GM18909 (cell line): ENCODE data around the gene OLA1.

Source experiments
- ATAC-seq: cut with Tn5 transposase; IDR thresholded peaks from one replicate; pipeline ENCODE4 v1.9.1; 2021; ENCODE audit warnings: mild to moderate bottlenecking; ENCODE audit not compliant: unreplicated experiment, poor library complexity

OLA1 gene

DNA sequence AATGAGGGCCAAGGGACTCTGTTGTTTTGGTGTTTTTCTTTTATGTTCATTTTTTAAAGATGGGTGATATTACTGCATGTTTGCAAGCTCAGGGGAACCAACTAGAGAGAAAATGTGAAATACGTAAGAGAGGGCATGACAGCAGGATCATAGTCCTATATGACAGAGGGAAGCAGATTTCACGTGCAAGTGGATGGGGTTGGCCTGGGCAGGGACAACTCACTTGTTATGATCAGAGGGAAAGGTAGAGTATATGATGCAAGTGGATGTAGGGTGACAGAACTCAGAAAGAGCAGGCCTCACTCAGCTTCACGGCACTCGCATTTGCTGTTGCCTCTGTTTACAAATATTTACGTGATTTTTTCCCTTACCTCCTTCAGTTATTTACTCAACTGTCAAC lies 67.0 kb downstream of the OLA1 start:
- no peak for ATAC-seq

DNA sequence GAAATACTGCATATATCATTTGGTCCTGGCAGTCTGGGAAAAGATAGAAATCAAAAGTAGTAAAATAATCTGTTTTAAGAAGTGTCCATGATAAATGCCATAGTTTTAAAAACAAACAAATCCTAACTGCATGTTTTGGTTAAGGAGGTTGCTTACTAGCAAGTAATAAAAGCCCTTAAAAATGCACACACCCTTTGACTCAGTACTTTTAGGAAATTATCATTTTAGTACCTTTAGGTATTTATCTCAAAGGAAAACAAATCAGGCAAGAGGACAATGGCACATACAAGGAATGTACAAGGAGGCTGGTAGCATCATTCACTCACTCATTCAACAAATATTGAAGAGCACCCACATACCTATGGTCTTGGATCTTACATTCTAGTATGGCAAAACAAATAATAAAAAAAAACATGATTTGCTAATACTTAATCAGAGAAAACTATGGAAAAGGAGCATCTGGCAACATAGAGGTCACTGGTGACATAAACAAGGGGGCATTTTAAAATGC lies 67.6 kb downstream of the OLA1 start:
- no peak for ATAC-seq

DNA sequence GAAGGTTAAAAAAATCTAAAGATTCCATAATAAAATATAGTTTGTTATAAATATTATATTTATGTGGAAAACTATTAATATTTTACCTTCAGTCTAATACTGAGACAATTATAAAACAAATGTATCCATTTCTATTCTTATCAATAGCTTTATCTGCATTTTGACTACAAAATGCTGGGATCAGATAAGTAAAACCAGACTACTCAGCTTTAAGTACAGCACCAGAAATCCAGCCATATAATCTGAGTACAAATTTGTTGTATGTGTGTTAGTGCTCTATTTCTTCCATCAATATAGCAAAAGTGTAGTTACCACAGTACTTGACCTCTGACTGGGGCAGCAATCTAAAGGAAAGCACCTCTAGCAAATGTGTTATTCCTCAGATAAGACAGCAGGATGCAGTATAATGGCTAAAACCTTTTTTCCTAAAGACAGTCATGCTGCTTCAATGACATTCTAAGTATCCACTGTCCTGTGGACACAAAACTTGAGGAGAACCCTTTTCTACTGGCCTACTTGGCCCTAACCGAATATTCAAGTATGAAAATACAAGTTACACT lies 68.1 kb downstream of the OLA1 start:
- ATAC-seq: no peak

DNA sequence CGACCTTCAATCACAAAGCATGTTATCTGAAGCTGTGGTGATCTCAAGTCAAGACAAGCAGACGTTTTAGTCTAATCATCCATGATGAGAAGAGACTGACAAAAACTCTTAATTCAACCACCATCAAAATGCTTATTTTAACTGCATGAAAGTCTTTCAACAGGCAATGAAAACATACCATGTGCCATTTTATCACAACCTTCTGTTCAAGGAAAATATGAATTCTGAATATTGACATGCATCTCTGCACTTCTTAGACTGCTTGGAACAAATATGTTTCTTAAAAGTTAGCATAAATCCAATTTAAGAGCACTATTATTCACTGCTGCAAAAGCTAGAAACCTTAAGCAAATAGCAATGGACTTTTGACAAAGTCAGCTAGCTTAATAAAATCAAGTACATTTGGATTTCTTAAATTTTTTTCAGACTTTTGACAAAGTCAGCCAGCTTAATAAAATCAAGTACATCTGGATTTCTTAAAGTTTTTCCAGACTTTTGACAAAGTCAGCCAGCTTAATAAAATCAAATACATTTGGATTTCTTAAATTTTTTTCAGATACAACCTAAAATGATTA lies 70.9 kb downstream of the OLA1 start:
- ATAC-seq: no peak

DNA sequence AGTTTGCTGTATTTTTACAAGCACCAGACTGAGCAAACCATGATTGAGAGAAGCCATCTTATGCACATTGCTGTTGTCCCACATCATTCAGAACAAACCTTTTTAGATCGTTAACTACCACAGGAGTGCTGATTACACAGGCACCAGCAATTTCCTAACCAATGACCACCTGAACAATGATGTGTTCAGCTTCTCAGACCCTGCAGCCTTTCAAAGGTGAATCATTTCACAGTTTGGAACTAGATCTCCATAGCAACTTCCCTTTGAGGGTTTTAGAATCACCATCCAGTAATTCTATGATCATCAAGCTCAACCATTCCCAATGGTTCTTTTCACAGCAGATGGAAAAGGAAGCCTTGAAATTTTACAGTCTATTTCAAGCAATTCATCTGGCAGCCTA lies 71.4 kb downstream of the OLA1 start:
- no peak for ATAC-seq

DNA sequence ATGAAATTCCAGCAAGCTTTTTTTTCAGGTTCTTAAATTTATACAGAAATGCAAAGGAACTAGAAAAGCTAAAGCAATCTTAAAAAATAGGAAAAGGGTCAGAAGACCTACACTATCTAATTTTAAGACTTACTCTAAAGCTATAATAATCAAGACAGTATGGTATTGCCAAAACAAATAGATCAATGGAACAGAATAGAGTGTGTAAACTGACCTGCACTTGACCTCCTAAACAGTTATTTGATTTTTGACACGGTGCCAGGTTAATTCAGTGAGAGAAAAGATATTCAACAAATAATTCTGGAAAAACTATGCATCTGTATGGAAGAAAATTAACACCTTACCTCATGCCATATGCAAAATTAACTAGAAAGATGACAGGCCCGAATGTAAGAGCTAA lies 73.6 kb downstream of the OLA1 start:
- no peak for ATAC-seq

DNA sequence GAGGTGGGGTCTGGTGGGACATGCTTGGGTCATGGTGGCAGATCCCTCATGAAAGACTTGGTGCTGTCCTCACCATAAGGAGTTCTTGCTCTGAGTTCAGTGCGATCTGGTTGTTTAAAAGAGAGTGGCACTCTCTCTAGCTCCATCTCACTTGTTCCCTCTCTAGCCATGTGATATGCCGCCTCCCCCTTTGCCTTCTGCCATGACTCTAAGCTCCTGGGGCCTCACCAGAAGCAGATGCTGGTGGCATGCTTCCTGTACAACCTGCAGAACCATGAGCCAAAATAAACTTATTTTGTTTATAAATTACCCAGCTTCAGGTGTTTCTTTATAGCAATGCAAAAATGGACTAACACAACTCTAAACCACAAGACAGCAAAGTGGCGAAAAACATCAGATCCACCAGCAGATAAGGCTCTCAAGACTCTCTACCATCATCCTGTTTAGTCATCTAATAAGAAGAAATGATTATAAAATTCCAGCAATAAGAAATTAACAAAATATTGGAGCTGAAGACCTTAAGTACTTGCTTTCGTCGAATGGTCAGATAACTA lies 75.5 kb downstream of the OLA1 start:
- ATAC-seq: no peak

DNA sequence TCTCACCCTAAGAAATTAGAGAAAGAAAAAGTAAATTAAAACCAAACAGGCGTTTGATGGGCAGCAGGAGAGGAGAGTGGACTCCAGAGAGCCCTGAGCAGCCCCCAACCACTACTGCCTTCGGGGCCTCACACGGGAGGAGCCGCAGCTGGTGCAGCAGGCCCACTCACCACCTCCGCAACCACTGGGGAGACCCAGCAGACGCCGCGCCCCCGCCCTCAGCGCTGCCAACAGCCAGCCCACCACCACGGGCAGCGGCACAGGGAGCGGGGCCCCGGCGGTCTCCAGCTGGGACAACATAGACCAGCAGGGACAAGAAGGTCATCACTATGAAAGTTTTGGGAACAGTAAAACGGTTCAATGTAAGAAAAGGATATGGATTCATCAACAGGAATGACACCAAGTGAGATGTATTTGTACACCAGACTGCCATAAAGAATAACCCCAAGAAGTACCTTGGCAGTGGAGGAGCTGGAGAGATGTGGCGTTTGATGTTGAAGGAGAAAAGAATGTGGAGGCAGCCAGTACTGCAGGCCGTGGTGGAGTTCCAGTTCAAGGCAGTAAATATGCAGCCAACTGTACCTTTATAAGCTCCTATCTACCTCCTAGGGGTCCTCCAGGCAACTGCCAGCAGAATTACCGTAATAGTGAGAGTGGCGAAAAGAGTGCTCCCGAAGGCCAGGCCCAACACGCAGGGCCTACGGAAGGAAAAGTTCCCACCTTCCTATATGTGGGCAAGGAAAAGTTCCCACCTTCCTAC lies 76.5 kb downstream of the OLA1 start:
- no peak for ATAC-seq

DNA sequence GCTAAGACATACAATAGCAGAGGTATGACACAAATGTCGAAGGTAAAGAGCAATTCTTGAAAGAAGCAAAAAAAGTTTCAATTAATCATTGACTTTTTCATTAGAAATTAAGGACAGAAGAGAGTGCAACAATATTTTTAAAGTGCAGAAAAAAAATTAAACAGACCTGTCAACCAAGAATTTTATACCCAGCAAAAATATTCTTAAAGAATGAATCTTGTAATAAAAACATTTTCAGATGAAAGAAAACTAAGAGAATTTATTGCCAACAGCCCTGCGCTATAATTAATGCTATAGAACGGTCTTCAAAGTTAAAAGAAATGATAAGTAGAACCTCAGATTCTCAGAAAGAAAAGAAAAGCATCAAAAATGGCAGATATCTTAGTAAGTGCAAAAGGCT lies 79.0 kb downstream of the OLA1 start:
- no peak for ATAC-seq

DNA sequence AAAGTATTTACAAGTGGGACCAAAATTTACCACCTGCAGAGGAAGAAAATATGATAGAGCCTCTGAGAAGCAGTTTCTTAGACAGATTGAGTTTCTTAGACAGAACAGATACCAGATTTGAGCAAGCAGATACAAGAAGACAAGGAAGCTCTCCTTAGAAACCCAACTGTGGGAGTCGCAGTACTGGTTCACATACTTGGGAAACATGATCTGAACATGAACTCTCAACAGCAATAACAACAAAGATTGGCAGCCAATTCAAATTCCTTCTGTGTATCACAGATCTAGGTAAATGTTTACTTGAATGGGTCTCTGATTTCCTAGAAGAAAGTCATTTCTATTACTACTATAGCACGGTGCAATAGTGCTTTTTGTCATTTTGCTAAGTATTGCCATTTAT lies 82.1 kb downstream of the OLA1 start:
- no peak for ATAC-seq

DNA sequence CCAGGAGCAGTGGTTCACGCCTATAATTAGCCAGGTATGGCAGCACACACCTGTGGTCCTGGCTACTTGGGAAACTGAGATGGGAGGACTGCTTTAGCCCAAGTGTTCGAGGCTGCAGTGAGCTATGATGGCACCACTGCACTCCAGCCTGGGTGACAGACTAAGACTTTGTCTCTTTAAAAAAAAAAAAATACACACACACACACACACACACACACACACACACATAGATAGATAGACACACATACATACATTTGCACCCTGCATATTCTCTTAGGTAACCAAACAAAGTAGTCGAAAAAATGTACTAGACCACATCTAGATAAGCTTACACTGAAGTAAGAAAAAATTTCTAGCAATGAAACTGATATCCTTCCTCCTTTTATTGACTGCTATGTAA lies 86.8 kb downstream of the OLA1 start:
- ATAC-seq: no peak

DNA sequence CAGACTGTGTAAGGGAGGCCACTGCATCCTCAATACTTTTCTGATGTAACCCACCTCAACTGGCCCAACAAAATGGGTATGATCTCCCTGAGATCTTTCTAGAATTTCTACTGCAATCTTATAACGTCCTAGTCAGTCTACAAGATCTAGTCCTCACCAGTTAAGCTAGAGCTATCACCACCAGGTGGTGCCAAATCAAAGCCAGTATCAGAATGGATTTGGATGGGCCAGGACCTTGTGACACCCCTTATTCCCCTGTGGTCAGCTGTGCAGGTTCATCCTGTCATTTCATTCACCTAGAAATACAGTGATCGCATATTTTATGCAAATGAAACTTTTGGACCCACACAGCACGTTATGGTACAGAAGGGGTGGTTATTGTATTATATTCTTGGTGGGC lies 90.3 kb downstream of the OLA1 start:
- ATAC-seq: no peak

DNA sequence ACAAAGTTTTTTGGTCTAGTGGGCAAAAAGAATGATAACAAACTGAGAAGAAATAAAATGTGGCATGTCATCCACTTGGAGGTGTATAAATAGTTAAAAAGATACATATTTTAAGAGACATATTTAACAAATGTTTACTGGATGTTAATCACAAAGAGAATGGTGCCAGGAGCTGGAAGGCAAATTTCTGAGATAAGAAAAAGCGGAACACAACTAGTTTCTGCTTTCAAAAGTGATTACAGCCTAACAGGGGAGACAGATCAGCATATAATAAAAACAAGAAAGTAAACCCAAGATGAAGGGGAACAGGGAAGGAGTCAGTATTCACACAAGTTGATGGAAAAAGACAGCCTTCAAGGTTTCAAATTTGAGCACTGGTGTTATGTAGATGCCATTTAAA lies 91.3 kb downstream of the OLA1 start:
- ATAC-seq: no peak

DNA sequence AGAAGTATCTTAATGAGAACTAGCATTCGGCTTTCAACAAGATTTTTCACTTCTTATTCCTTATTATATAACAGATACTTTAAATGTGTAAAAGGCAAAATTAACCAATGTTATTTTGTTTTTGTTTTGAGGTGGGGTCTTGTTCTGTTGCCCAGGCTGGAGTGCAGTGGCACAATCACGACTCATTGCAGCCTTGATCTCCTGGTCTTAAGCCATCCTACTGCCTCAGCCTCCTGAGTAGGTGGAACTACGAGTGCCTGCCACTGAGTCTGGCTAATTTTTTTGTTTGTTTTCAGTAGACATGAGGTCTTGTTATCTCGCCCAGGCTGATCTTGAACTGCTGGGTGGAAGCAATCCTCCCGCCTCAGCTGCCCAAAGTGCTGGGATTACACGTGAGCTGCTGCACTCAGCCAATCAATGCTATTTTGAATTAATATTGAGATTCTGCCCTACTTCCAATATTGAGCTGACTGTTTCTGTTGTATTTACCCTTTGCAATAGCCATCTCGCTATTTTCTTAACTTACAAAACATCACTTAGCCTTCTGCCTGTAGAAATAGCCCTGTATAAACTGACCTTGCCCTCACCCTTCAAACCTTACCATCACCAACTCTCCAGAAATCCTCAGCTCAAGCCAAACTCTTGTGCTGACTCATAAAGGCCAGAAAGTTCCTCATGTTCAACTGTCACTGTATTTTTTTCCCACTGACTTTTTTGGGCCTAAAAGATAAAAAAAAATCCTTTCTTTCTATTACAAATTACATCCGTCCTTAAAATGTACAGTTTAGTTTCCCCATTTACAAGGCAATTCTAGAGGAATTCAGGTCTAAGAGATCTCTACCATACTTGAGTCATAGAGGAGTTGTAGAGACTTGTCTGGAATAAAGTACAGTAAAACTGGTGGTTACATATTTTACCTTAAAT lies 94.3 kb downstream of the OLA1 start:
- no peak for ATAC-seq

DNA sequence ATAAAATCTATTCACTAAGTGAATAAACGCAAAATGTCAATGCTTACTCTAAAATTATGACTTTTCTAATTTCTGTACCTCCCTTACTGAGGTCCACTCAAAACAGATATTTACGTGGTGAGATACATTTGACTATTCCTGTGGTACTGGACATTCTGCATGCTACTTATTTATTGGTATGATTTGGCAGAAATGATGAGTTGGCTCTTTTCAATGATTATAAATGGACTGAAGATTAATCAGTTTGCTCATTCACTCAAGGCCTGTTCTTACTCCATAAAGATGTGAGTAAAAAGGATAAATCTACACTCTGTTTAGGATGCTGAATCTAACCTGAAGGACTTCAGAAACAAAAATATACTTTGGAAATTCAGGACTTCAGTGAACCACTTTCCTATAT lies 98.8 kb downstream of the OLA1 start:
- ATAC-seq: no peak

DNA sequence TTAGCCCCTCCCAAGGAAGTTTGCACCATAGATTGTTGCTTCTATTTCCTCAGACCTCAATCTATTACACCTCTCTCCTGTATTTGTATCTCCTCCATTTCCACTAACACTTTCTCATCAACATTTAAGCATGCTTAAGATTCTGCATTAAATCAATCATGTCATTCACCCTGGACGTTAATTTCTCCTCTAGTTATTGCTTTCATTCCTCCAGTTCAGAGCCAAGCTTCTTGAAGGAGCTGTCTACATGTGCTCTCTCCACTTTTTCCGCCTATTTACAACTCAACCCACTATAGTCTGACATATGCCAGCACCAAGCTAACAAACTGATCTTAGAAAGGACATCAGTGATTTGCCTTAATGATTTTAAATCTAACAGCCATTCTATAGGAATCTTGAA lies 99.5 kb downstream of the OLA1 start:
- ATAC-seq: no peak

DNA sequence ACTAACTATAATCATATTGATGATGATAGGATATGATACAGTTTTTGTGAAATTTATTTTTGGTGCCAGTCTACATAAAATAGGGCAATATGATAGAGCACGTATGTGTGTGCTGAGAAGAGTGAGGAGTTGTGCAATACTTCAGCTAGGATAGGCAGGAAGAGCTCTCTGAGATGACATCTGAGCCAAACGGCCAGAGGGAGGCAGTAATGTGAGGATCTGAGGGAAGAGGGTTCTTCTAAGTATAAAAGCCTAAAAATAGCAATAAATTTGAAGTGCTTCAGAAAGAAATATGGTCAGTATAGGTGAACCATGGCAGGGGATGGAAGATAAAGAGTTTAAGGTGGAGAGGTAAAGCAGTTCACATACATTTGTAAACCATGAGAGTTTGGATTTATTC lies 102.5 kb downstream of the OLA1 start:
- no peak for ATAC-seq

DNA sequence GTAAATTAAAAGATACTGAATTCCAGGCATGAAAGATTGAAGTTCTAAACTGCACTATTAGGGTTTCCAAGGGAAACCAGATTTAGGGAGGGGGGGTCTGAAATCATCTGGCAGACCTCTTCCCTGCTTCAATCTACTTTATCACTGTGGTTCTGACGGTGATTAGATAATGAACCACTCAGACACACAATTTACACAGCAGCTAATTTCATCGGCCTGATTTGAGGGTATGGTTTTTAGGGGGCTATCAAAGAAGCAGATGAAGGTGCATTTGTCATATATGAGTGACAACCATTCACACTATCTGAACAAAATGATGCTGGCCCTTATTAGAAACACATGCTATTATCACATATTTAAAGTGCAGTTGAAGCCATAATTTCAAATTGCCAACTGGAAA lies 106.0 kb downstream of the OLA1 start:
- ATAC-seq: no peak

DNA sequence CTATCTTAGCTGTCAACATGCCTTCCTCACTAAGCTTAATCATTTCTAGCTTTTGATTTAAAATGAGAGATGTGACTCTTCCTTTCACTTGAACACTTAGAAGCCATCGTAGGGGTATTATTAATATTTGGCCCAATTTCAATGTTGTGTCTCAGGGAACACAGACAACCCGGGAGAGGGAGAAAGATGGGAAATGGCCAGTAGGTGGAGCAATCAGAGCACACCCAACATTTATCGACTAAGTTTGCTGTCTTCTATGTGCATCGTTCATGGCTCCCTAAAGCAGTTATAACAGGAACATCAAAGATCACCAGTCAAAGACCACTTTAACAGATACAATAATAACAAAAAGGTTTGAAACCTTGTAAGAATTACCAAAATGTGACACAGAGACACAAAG lies 110.2 kb downstream of the OLA1 start:
- no peak for ATAC-seq

DNA sequence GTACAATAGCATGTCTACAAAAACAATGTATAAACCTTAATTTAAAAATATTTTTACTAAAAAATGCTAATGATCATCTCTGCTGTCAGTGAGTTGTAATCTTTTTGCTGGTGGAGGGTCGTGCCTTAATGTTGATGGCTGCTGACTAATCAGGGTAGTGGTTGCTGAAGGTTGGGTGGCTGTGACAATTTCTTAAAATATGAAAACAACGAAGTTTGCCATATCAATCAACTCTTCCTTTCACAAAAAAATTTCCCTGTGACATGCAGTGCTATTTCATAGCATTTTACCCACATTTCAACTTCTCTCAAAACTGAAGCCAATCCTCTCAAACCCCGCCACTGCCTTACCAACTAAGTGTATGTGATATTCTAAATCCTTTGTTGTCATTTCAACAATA lies 112.4 kb downstream of the OLA1 start:
- no peak for ATAC-seq

DNA sequence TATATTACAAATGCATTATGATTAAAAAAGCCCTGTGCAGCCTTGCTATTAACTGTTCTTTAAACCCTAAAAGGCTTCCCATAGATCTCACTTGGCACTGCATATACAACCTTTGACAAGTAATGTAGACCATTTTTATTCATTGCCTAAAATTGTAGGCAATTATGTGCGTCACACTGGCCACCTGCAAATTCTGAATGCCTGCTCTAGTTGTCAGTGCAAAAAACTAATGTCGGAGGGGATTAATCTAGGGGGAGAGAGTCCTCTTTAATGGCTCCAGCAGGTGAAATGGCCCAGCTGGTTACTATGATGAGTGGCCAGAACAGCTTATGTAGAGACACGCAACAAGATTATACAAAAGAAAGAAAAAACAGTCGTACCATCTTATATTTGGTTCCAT lies 123.2 kb downstream of the OLA1 start:
- ATAC-seq: no peak
